Stimulated activated CD8-positive, alpha-beta memory T cell treated with anti-CD3 and anti-CD28 coated beads, Interleukin-15, amount 100 ng/mL, for 1 hour (primary cell): ENCODE results near the gene ABHD12B.
"Not testable (repeated sequence)": the region's sequence is repeated elsewhere in the genome, so short reads cannot be mapped to it uniquely, and the experiment has no call there.

Experiments used
- DNase-seq: peaks from one replicate; pipeline ENCODE4 v3.0.0-alpha.2; 2020; ENCODE audit warnings: low read depth

The ABHD12B gene

GRCh38 chr14:50896421-50896820 lies 24.6 kb downstream of the ABHD12B start:
- not testable (repeated sequence) for DNase-seq

GRCh38 chr14:50897005-50897404 lies 25.2 kb downstream of the ABHD12B start:
- DNase-seq: not testable (repeated sequence)

- no peak for DNase-seq
These were observed 25.9 kb downstream of the ABHD12B start for GRCh38 chr14:50897658-50898175.

GRCh38 chr14:50901361-50901760 lies 29.5 kb downstream of the ABHD12B start:
- DNase-seq: no peak

- no peak for DNase-seq
These were observed 32.9 kb downstream of the ABHD12B start for GRCh38 chr14:50904719-50905118.

- DNase-seq: no peak
These were observed 34.6 kb downstream of the ABHD12B start for GRCh38 chr14:50906326-50907065.

- DNase-seq: no peak
These were observed 38.9 kb downstream of the ABHD12B start for GRCh38 chr14:50910495-50911420.

- DNase-seq: no peak
These were observed 45.6 kb downstream of the ABHD12B start for GRCh38 chr14:50917449-50917848.

- DNase-seq: not testable (repeated sequence)
These were observed 47.7 kb downstream of the ABHD12B start for GRCh38 chr14:50919524-50919923.

GRCh38 chr14:50920482-50921230 lies 48.8 kb downstream of the ABHD12B start:
- no peak for DNase-seq

- DNase-seq: no peak
These were observed 51.0 kb downstream of the ABHD12B start for GRCh38 chr14:50922803-50923202.

GRCh38 chr14:50924236-50924635 lies 52.4 kb downstream of the ABHD12B start:
- no peak for DNase-seq

GRCh38 chr14:50924843-50925242 lies 53.0 kb downstream of the ABHD12B start:
- no peak for DNase-seq

GRCh38 chr14:50926851-50927386 lies 55.1 kb downstream of the ABHD12B start:
- no peak for DNase-seq

GRCh38 chr14:50928002-50928635 lies 56.3 kb downstream of the ABHD12B start:
- DNase-seq: no peak

- DNase-seq: no peak
These were observed 57.7 kb downstream of the ABHD12B start for GRCh38 chr14:50929506-50929905.

GRCh38 chr14:50931559-50931958 lies 59.7 kb downstream of the ABHD12B start:
- DNase-seq: no peak

- no peak for DNase-seq
These were observed 60.3 kb downstream of the ABHD12B start for GRCh38 chr14:50932156-50932555.

- no peak for DNase-seq
These were observed 61.0 kb downstream of the ABHD12B start for GRCh38 chr14:50932592-50933495.
